Measurements from ENCODE around the gene TMCC2. TPM values are rescaled to one million over a fixed set of nuclear protein-coding genes. Genes with fewer than 3 reads are reported as not detected.
"Not testable (repeated sequence)": the region's sequence is repeated elsewhere in the genome, so short reads cannot be mapped to it uniquely, and the experiment has no call there.

The TMCC2 gene
- total RNA-seq, 1 donor from 2014 or later: 5.6 TPM

GRCh38 chr1:205275916-205276688 lies 48.4 kb downstream of the TMCC2 start:
- Mint-ChIP-seq H3K4me3 (ENCODE audit: unreplicated experiment) (no peak overlapping the region), H3K4me1 (ENCODE audit: unreplicated experiment) (peaks cover 2% of the 10 kb centered on the region), H3K27ac (ENCODE audit: unreplicated experiment) (no peak overlapping the region), H3K27me3 (ENCODE audit: unreplicated experiment) (peaks cover 9% of the 10 kb centered on the region), H3K9me3 (ENCODE audit: unreplicated experiment) (no peaks in the 10 kb centered on the region), H3K36me3 (ENCODE audit: low read depth, unreplicated experiment) (peaks cover 7% of the 10 kb centered on the region)
- no peak for DNase-seq (ENCODE audit: low spot score)
- TF ChIP-seq, protein P1, sequence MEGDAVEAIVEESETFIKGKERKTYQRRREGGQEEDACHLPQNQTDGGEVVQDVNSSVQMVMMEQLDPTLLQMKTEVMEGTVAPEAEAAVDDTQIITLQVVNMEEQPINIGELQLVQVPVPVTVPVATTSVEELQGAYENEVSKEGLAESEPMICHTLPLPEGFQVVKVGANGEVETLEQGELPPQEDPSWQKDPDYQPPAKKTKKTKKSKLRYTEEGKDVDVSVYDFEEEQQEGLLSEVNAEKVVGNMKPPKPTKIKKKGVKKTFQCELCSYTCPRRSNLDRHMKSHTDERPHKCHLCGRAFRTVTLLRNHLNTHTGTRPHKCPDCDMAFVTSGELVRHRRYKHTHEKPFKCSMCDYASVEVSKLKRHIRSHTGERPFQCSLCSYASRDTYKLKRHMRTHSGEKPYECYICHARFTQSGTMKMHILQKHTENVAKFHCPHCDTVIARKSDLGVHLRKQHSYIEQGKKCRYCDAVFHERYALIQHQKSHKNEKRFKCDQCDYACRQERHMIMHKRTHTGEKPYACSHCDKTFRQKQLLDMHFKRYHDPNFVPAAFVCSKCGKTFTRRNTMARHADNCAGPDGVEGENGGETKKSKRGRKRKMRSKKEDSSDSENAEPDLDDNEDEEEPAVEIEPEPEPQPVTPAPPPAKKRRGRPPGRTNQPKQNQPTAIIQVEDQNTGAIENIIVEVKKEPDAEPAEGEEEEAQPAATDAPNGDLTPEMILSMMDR (IDR thresholded peaks at IDR 0.05; ENCODE audit: unreplicated experiment): no peak

DNA sequence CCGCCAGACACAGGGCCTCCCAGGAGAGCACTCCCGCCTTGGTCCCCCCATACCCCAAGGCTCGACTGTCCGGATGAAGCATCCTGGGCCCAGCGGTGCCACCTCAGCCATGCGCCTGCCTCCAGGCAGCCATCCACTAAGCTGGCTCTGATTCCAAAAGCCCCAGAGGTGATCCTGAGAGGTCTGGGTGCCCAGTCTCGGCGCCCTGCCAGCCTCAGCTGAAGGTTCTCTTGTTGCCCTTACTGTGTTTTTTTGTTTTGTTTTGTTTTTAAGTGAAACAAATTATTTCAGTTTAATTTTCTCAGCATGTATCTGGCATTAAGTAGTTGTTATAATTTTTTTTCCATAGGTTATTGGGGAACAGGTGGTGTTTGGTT lies 48.9 kb downstream of the TMCC2 start:
- H3K27ac Mint-ChIP-seq (ENCODE audit: unreplicated experiment): no peak overlapping the region
- TF ChIP-seq, protein P1 (IDR thresholded peaks at IDR 0.05; ENCODE audit: unreplicated experiment): no peak
- no peak for DNase-seq (ENCODE audit: low spot score)
- peaks cover 7% of the 10 kb centered on the region for H3K36me3 Mint-ChIP-seq (ENCODE audit: low read depth, unreplicated experiment)
- no peak overlapping the region for H3K4me3 Mint-ChIP-seq (ENCODE audit: unreplicated experiment)
- no peaks in the 10 kb centered on the region for H3K4me1 Mint-ChIP-seq (ENCODE audit: unreplicated experiment)
- H3K9me3 Mint-ChIP-seq (ENCODE audit: unreplicated experiment): no peaks in the 10 kb centered on the region
- H3K27me3 Mint-ChIP-seq (ENCODE audit: unreplicated experiment): peaks cover 7% of the 10 kb centered on the region

GRCh38 chr1:205279986-205280385 lies 52.2 kb downstream of the TMCC2 start:
- no peak for DNase-seq (ENCODE audit: low spot score)
- Mint-ChIP-seq H3K27ac (ENCODE audit: unreplicated experiment) (no peak overlapping the region), H3K27me3 (ENCODE audit: unreplicated experiment) (peaks cover 7% of the 10 kb centered on the region), H3K4me1 (ENCODE audit: unreplicated experiment) (peaks cover 2% of the 10 kb centered on the region), H3K9me3 (ENCODE audit: unreplicated experiment) (no peaks in the 10 kb centered on the region), H3K4me3 (ENCODE audit: unreplicated experiment) (no peak overlapping the region), H3K36me3 (ENCODE audit: low read depth, unreplicated experiment) (no peaks in the 10 kb centered on the region)
- TF ChIP-seq, protein P1 (IDR thresholded peaks at IDR 0.05; ENCODE audit: unreplicated experiment): no peak

- H3K36me3 Mint-ChIP-seq (ENCODE audit: low read depth, unreplicated experiment); H3K4me3 Mint-ChIP-seq (ENCODE audit: unreplicated experiment); H3K27ac Mint-ChIP-seq (ENCODE audit: unreplicated experiment); DNase-seq (ENCODE audit: low spot score); H3K27me3 Mint-ChIP-seq (ENCODE audit: unreplicated experiment); H3K4me1 Mint-ChIP-seq (ENCODE audit: unreplicated experiment); H3K9me3 Mint-ChIP-seq (ENCODE audit: unreplicated experiment): not testable (repeated sequence)
Measured at GRCh38 chr1:205280666-205281395, 53.1 kb downstream of the TMCC2 start.

DNA sequence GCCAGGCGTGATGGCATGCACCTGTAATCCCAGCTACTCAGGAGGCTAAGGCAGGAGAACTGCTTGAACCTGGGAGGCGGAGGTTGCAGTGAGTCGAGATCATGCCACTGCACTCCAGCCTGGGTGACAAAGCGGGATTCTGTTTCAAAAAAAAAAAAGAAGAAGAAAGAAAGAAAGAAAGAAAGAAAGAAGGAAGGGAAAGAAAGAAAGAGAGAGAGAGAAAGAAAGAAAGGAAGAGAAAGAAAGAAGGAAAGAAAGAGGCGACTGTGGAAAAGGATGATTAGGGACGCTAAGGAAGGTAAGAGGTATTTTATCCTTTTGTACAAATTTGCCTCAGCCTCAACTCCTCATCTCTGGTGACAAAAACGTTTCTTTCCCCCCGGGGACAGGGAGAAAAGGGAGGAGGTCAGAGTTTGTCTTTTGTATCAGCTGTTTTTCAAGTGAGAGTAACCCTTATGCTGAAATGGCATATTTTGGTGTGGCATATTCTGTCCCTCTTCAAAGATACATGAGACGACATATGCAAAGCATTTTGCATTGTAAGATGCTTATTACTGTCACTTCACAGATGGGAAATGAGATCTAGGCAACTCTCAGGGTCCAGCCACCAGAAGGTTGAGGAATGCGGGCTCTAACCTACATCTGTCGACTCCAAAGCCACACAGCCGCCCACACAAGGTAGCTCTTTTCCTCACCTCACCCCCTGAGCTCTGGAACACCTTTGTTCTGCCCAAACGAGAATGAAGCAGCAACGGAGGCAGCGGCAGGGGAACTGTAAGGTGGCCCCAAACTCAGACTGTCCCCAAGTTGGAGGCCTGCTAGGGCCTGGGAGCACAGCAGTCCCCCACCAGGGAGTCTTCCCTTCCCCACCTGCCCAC lies 55.8 kb downstream of the TMCC2 start:
- TF ChIP-seq, protein P1 (IDR thresholded peaks at IDR 0.05; ENCODE audit: unreplicated experiment): no peak
- H3K4me3 Mint-ChIP-seq (ENCODE audit: unreplicated experiment): no peak overlapping the region
- peaks cover 7% of the 10 kb centered on the region for H3K27me3 Mint-ChIP-seq (ENCODE audit: unreplicated experiment)
- H3K9me3 Mint-ChIP-seq (ENCODE audit: unreplicated experiment): no peaks in the 10 kb centered on the region
- H3K4me1 Mint-ChIP-seq (ENCODE audit: unreplicated experiment): peaks cover 25% of the 10 kb centered on the region
- no peak for DNase-seq (ENCODE audit: low spot score)
- no peaks in the 10 kb centered on the region for H3K36me3 Mint-ChIP-seq (ENCODE audit: low read depth, unreplicated experiment)
- no peak overlapping the region for H3K27ac Mint-ChIP-seq (ENCODE audit: unreplicated experiment)

Data from endothelial cell (in vitro differentiated cells).